H9 (cell line): Measurements from ENCODE around the gene TMEM163. TPM values are rescaled to one million over a fixed set of nuclear protein-coding genes. Genes with fewer than 3 reads are reported as not detected.

Experiments used
- DNase-seq: peaks from one replicate; pipeline ENCODE4 v3.0.0-alpha.2; 2017
- H2AFZ ChIP-seq: one replicate; pipeline ENCODE4 v1.6.1; 2013; ENCODE audit warnings: mild to moderate bottlenecking, low read length, control low read depth, moderate library complexity
- H2AK5ac ChIP-seq: 2 replicates; pipeline ENCODE4 v1.6.1; 2013; ENCODE audit warnings: low read length, control low read depth, mixed read lengths; ENCODE audit not compliant: insufficient read length
- H2BK120ac ChIP-seq: one replicate; pipeline ENCODE4 v1.6.1; 2013; ENCODE audit warnings: low read depth, mild to moderate bottlenecking, low read length, control low read depth, inconsistent platforms; ENCODE audit not compliant: poor library complexity, severe bottlenecking
- H2BK12ac ChIP-seq: 2 replicates; pipeline ENCODE4 v1.6.1; 2013; ENCODE audit warnings: low read length, control low read depth, mixed read lengths, low read depth; ENCODE audit not compliant: insufficient read length
- H2BK15ac ChIP-seq: 2 replicates; pipeline ENCODE4 v1.6.1; 2013; ENCODE audit warnings: low read depth, low read length, control low read depth
- H2BK20ac ChIP-seq: one replicate; pipeline ENCODE4 v1.6.1; 2013; ENCODE audit warnings: low read depth, mild to moderate bottlenecking, low read length, control low read depth, inconsistent platforms; ENCODE audit not compliant: poor library complexity, severe bottlenecking
- H2BK5ac ChIP-seq: 2 replicates; pipeline ENCODE4 v1.6.1; 2013; ENCODE audit warnings: low read length, control low read depth, mixed read lengths; ENCODE audit not compliant: insufficient read length
- H3K14ac ChIP-seq: 2 replicates; pipeline ENCODE4 v1.6.1; 2013; ENCODE audit warnings: low read length, control low read depth; ENCODE audit not compliant: insufficient read depth
- H3K18ac ChIP-seq: 2 replicates; pipeline ENCODE4 v1.6.1; 2013; ENCODE audit warnings: low read depth, mild to moderate bottlenecking, mixed read lengths, low read length, control low read depth; ENCODE audit not compliant: insufficient read length
- H3K23ac ChIP-seq: 2 replicates; pipeline ENCODE4 v1.6.1; 2013; ENCODE audit warnings: low read length, control low read depth, mixed read lengths, low read depth; ENCODE audit not compliant: insufficient read length
- H3K23me2 ChIP-seq: 2 replicates; pipeline ENCODE4 v1.6.1; 2013; ENCODE audit warnings: low read depth, mild to moderate bottlenecking, mixed read lengths, low read length, control low read depth; ENCODE audit not compliant: insufficient read length, poor library complexity, severe bottlenecking
- H3K27ac ChIP-seq: 2 replicates; pipeline ENCODE4 v1.5.1; 2013; ENCODE audit warnings: low read length, control low read depth, mixed read lengths, low read depth; ENCODE audit not compliant: insufficient read length
- H3K27me3 ChIP-seq: 2 replicates; pipeline ENCODE4 v1.6.1; 2013; ENCODE audit warnings: low read length, control low read depth, inconsistent platforms; ENCODE audit not compliant: insufficient read depth
- H3K4ac ChIP-seq: 2 replicates; pipeline ENCODE4 v1.6.1; 2013; ENCODE audit warnings: low read depth, mild to moderate bottlenecking, control low read depth, inconsistent platforms, low read length, moderate library complexity
- H3K4me1 ChIP-seq: 2 replicates; pipeline ENCODE4 v1.6.1; 2013; ENCODE audit warnings: low read length, control low read depth, inconsistent platforms; ENCODE audit not compliant: insufficient read depth
- H3K4me2 ChIP-seq: 2 replicates; pipeline ENCODE4 v1.6.1; 2013; ENCODE audit warnings: low read length, control low read depth, mixed read lengths; ENCODE audit not compliant: insufficient read length, insufficient read depth
- H3K56ac ChIP-seq: 2 replicates; pipeline ENCODE4 v1.6.1; 2013; ENCODE audit warnings: low read depth, mild to moderate bottlenecking, mixed read lengths, low read length, control low read depth; ENCODE audit not compliant: insufficient read length
- H3K79me1 ChIP-seq: 2 replicates; pipeline ENCODE4 v1.6.1; 2013; ENCODE audit warnings: low read depth, mild to moderate bottlenecking, moderate library complexity, low read length, control low read depth, inconsistent platforms; ENCODE audit not compliant: insufficient read depth, poor library complexity, severe bottlenecking
- H3K79me2 ChIP-seq: 2 replicates; pipeline ENCODE4 v1.6.1; 2013; ENCODE audit warnings: low read length, control low read depth, inconsistent platforms; ENCODE audit not compliant: insufficient read depth
- H3K9ac ChIP-seq: 2 replicates; pipeline ENCODE4 v1.6.1; 2013; ENCODE audit warnings: low read length, control low read depth, mixed read lengths; ENCODE audit not compliant: insufficient read length; ENCODE audit errors: extremely low read depth
- H3K9me3 ChIP-seq: one replicate; pipeline ENCODE4 v1.6.1; 2013; ENCODE audit warnings: low read depth, low read length, inconsistent platforms; ENCODE audit not compliant: control insufficient read depth
- H3T11ph ChIP-seq: one replicate; pipeline ENCODE4 v1.6.1; 2013; ENCODE audit warnings: mild to moderate bottlenecking, low read length, control low read depth, inconsistent platforms
- H4K20me1 ChIP-seq: one replicate; pipeline ENCODE4 v1.6.1; 2013; ENCODE audit not compliant: control insufficient read depth, insufficient read length, insufficient read depth
- H4K5ac ChIP-seq: 2 replicates; pipeline ENCODE4 v1.6.1; 2013; ENCODE audit warnings: low read depth, mild to moderate bottlenecking, mixed read lengths, low read length, control low read depth; ENCODE audit not compliant: insufficient read length
- H4K8ac ChIP-seq: replicated peaks from 2 replicates; pipeline ENCODE4 v1.6.1; 2013; ENCODE audit warnings: low read length, control low read depth, mixed read lengths, low read depth; ENCODE audit not compliant: insufficient read length
- H4K91ac ChIP-seq: 2 replicates; pipeline ENCODE4 v1.6.1; 2013; ENCODE audit warnings: low read depth, mild to moderate bottlenecking, moderate library complexity, mixed read lengths, low read length, control low read depth; ENCODE audit not compliant: insufficient read length
- H3K27ac Mint-ChIP-seq, 3 experiments: 2 replicates in 2 of 3; 3 replicates in 1 of 3; pipeline ENCODE4 v1.8.0; 2020 to 2021; ENCODE audit warnings: mixed read lengths in 3 of 3, mild to moderate bottlenecking in 1 of 3, moderate library complexity in 1 of 3
- H3K27me3 Mint-ChIP-seq: 2 replicates; pipeline ENCODE4 v1.8.0; 2021; ENCODE audit warnings: low read depth, mild to moderate bottlenecking, moderate library complexity, mixed read lengths
- H3K36me3 Mint-ChIP-seq, 3 experiments: 2 replicates in 2 of 3; 3 replicates in 1 of 3; pipeline ENCODE4 v1.8.0; 2020 to 2021; ENCODE audit warnings: low read depth in 3 of 3, mixed read lengths in 3 of 3; ENCODE audit not compliant: insufficient read depth in 1 of 3
- H3K4me1 Mint-ChIP-seq, 2 experiments: 2 replicates each; pipeline ENCODE4 v1.8.0; 2020; ENCODE audit warnings: mixed read lengths in 2 of 2
- H3K4me3 Mint-ChIP-seq, 2 experiments: 2 replicates in 1 of 2; 3 replicates in 1 of 2; pipeline ENCODE4 v1.8.0; 2020 to 2021; ENCODE audit warnings: mild to moderate bottlenecking in 2 of 2, mixed read lengths in 2 of 2, moderate library complexity in 1 of 2
- H3K9me3 Mint-ChIP-seq, 2 experiments: 2 replicates in 1 of 2; 3 replicates in 1 of 2; pipeline ENCODE4 v1.8.0; 2020; ENCODE audit warnings: mild to moderate bottlenecking in 2 of 2, mixed read lengths in 2 of 2, moderate library complexity in 1 of 2
- CTCF ChIP-seq: fragments of 200-600 bp; sonication (generic); conservative IDR thresholded peaks from 3 replicates; pipeline ENCODE4 v1.8.0; 2021; ENCODE audit warnings: antibody characterized with exemption, mild to moderate bottlenecking
- WGBS: extraction: QIAGEN DNeasy Blood & Tissue Kit; methylation state at CpG from one replicate; pipeline ENCODE4 v1.1.7; 2013; ENCODE audit warnings: missing lambda C conversion rate, low lambda C conversion rate, mixed read lengths; ENCODE audit not compliant: insufficient read length; ENCODE audit errors: extremely low coverage; 5-methylcytosine and 5-hydroxymethylcytosine counted together
- total RNA-seq: library from RNA; stranded (reverse); gene quantifications from 2 replicates; pipeline ENCODE4 v1.2.1, GENCODE V29; 2021

The TMEM163 gene
- total RNA-seq, 1 experiment from 2014 or later: 0.39 TPM

GRCh38 chr2:134570676-134571075 lies 148.1 kb downstream of the TMEM163 start:
- no peak overlapping the region for H3K23ac ChIP-seq

More at GRCh38 chr2:134570676-134571075, 148.1 kb downstream of the TMEM163 start:
- Mint-ChIP-seq H3K9me3 (no peaks in the 10 kb centered on the region), H3K4me3 (no peak overlapping the region), H3K27ac (no peak overlapping the region), H3K4me1 (peaks cover under 1% of the 10 kb centered on the region in 2 experiments; a peak in 3 of 4 replicates), H3K27me3 (0 out of 2 replicates have a peak, but pooled peaks cover 2% of the 10 kb centered on the region), H3K36me3 (no peaks in the 10 kb centered on the region)
- H4K5ac ChIP-seq: no peak overlapping the region
- no peak overlapping the region for H2BK20ac ChIP-seq
- H3K79me1 ChIP-seq: no peaks in the 10 kb centered on the region
- H3K27me3 ChIP-seq: no peaks in the 10 kb centered on the region
- H3K27ac ChIP-seq: no peak overlapping the region
- DNase-seq: no peak
- H3K79me2 ChIP-seq: no peaks in the 10 kb centered on the region
- H4K8ac ChIP-seq: no peak overlapping the region
- no peaks in the 10 kb centered on the region for H3K23me2 ChIP-seq
- H3K4me2 ChIP-seq: no peak overlapping the region
- no peak for TF ChIP-seq CTCF
- H3K18ac ChIP-seq: no peak overlapping the region
- no peaks in the 10 kb centered on the region for H3K4me1 ChIP-seq
- H3K9me3 ChIP-seq: no peaks in the 10 kb centered on the region
- H2BK5ac ChIP-seq: no peak overlapping the region
- no peak overlapping the region for H3T11ph ChIP-seq
- no peak overlapping the region for H2BK15ac ChIP-seq
- no peak overlapping the region for H2BK12ac ChIP-seq
- no peak overlapping the region for H3K56ac ChIP-seq
- no peak overlapping the region for H3K4ac ChIP-seq
- H4K20me1 ChIP-seq: no peaks in the 10 kb centered on the region
- no peak overlapping the region for H2BK120ac ChIP-seq
- H2AFZ ChIP-seq: no peak overlapping the region
- H3K9ac ChIP-seq: no peak overlapping the region
- H2AK5ac ChIP-seq: no peak overlapping the region
- no peak overlapping the region for H4K91ac ChIP-seq
- WGBS: no CpG with 5 or more reads among the region's 3 CpGs
- no peak overlapping the region for H3K14ac ChIP-seq
